ENCODE measurements around the gene GLYATL3. TPM values are rescaled to one million over a fixed set of nuclear protein-coding genes. Genes with fewer than 3 reads are reported as not detected.
"Not testable (repeated sequence)": the region's sequence is repeated elsewhere in the genome, so short reads cannot be mapped to it uniquely, and the experiment has no call there.

Gene GLYATL3
- total and polyA plus RNA-seq, 10 of the 15 experiments (the other 5 are each of a cell fraction or from before 2014, with no cell fraction given) = not detected

DNA sequence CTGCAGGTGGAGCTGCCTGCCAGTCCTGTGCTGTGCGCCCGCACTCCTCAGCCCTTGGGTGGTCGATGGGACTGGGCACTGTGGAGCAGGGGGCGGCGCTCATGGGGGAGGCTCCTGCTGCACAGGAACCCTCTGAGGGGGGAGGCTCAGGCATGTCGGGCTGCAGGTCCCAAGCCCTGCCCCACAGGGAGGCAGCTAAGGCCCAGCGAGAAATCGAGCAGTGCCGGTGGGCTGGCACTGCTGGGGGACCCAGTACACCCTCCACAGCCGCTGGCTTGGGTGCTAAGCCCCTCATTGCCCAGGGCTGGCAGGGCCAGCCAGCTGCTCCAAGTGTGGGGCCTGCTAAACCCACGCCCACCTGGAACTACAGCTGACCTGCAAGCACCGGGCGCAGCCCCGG is 16.3 kb upstream of the GLYATL3 start:
- H3K4me1 ChIP-seq (ENCODE audit: control insufficient read depth, insufficient read depth, low read length); H3K9ac ChIP-seq (ENCODE audit: control insufficient read depth, insufficient read depth, low read length); H3K36me3 ChIP-seq (ENCODE audit: control insufficient read depth in 2 of 2, insufficient read depth in 2 of 2, low read length in 1 of 2); H3K9me3 ChIP-seq (replicated peaks; ENCODE audit: control insufficient read depth, insufficient read depth, low read length); H2AFZ ChIP-seq (ENCODE audit: control insufficient read depth, low read depth, low read length); ATAC-seq; BruUV-seq (replicated peaks); in situ Hi-C loops (cut with MboI); H3K79me2 ChIP-seq (ENCODE audit: control insufficient read depth, insufficient read depth, low read length); FAIRE-seq; RAD21 ChIA-PET (ENCODE audit: unreplicated experiment); POLR2A ChIA-PET; SMC1A ChIA-PET (ENCODE audit: uncharacterized antibody, unreplicated experiment); H3K27ac ChIP-seq (ENCODE audit: control insufficient read depth, insufficient read depth); H3K4me3 ChIP-seq; H3K4me2 ChIP-seq (ENCODE audit: control insufficient read depth, insufficient read depth); CTCF ChIA-PET; DNase-seq (ENCODE audit: low read depth, low spot score); H3K27me3 ChIP-seq (replicated peaks in 1 of 2; ENCODE audit: control insufficient read depth in 2 of 2, insufficient read depth in 2 of 2, low read length in 1 of 2); H4K20me1 ChIP-seq (ENCODE audit: control insufficient read depth, insufficient read depth); intact Hi-C loops (cut with micrococcal nuclease; ENCODE audit: unreplicated experiment): not testable (repeated sequence)
- 100% methylated on average over 10 of the region's 14 CpGs for WGBS (ENCODE audit: insufficient coverage, insufficient replicate concordance, low lambda C conversion rate, missing lambda C conversion rate)

GRCh38 chr6:49490633-49491032 is 9.1 kb upstream of the GLYATL3 start:
- ChIA-PET RAD21 (ENCODE audit: unreplicated experiment) (no interaction called here), CTCF (no interaction called here), SMC1A (ENCODE audit: uncharacterized antibody, unreplicated experiment) (no interaction called here), POLR2A (no interaction called here)
- Histone ChIP-seq H3K79me2 (ENCODE audit: control insufficient read depth, insufficient read depth, low read length) (no peaks in the 10 kb centered on the region), H4K20me1 (ENCODE audit: control insufficient read depth, insufficient read depth) (no peaks in the 10 kb centered on the region), H3K27ac (ENCODE audit: control insufficient read depth, insufficient read depth) (no peak overlapping the region), H3K4me2 (ENCODE audit: control insufficient read depth, insufficient read depth) (no peak overlapping the region), H2AFZ (ENCODE audit: control insufficient read depth, low read depth, low read length) (no peak overlapping the region), H3K4me1 (ENCODE audit: control insufficient read depth, insufficient read depth, low read length) (no peaks in the 10 kb centered on the region), H3K36me3 (ENCODE audit: control insufficient read depth in 2 of 2, insufficient read depth in 2 of 2, low read length in 1 of 2) (peaks cover 0 to 4% of the 10 kb centered on the region in 2 experiments; a peak in 2 of 4 replicates), H3K27me3 (replicated peaks in 1 of 2; ENCODE audit: control insufficient read depth in 2 of 2, insufficient read depth in 2 of 2, low read length in 1 of 2) (no peaks in the 10 kb centered on the region), H3K9me3 (replicated peaks; ENCODE audit: control insufficient read depth, insufficient read depth, low read length) (no peaks in the 10 kb centered on the region), H3K4me3 (no peak overlapping the region), H3K9ac (ENCODE audit: control insufficient read depth, insufficient read depth, low read length) (no peak overlapping the region)
- 97% methylated on average over 4 of the region's 4 CpGs for WGBS (ENCODE audit: insufficient coverage, insufficient replicate concordance, low lambda C conversion rate, missing lambda C conversion rate)
- no peak for DNase-seq (ENCODE audit: low read depth, low spot score)
- in situ Hi-C loops (cut with MboI) = no loop called here
- intact Hi-C loops (cut with micrococcal nuclease; ENCODE audit: unreplicated experiment) = no loop called here
- no peak for ATAC-seq
- FAIRE-seq = no peak
- no TSS peak for BruUV-seq (replicated peaks)
- TF ChIP-seq FOXM1 (IDR thresholded peaks at IDR 0.05; ENCODE audit: low read depth, low read length) = no peak
- TF ChIP-seq STAT3 (IDR thresholded peaks at IDR 0.05; ENCODE audit: low read depth, low read length) = no peak
- TF ChIP-seq, protein P1, sequence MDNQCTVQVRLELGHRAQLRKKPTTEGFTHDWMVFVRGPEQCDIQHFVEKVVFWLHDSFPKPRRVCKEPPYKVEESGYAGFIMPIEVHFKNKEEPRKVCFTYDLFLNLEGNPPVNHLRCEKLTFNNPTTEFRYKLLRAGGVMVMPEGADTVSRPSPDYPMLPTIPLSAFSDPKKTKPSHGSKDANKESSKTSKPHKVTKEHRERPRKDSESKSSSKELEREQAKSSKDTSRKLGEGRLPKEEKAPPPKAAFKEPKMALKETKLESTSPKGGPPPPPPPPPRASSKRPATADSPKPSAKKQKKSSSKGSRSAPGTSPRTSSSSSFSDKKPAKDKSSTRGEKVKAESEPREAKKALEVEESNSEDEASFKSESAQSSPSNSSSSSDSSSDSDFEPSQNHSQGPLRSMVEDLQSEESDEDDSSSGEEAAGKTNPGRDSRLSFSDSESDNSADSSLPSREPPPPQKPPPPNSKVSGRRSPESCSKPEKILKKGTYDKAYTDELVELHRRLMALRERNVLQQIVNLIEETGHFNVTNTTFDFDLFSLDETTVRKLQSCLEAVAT (IDR thresholded peaks at IDR 0.05) = no peak
- TF ChIP-seq CREB1 (IDR thresholded peaks at IDR 0.05; ENCODE audit: low read depth) = no peak
- TF ChIP-seq, protein P2, sequence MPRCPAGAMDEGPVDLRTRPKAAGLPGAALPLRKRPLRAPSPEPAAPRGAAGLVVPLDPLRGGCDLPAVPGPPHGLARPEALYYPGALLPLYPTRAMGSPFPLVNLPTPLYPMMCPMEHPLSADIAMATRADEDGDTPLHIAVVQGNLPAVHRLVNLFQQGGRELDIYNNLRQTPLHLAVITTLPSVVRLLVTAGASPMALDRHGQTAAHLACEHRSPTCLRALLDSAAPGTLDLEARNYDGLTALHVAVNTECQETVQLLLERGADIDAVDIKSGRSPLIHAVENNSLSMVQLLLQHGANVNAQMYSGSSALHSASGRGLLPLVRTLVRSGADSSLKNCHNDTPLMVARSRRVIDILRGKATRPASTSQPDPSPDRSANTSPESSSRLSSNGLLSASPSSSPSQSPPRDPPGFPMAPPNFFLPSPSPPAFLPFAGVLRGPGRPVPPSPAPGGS (IDR thresholded peaks at IDR 0.05; ENCODE audit: borderline replicate concordance, insufficient read depth, low read depth, low read length, poor library complexity, severe bottlenecking) = no peak
- no peak for TF ChIP-seq EZH2 (IDR thresholded peaks at IDR 0.05; ENCODE audit: borderline replicate concordance, control insufficient read depth, low read depth, low read length)
- no peak for TF ChIP-seq EED (IDR thresholded peaks at IDR 0.05; ENCODE audit: low read depth)
- no peak for TF ChIP-seq NR2F1 (conservative IDR thresholded peaks at IDR 0.05)
- no peak for TF ChIP-seq CEBPZ (IDR thresholded peaks at IDR 0.05; ENCODE audit: low read depth, low read length)
- no peak for TF ChIP-seq RFX5 (IDR thresholded peaks at IDR 0.05; ENCODE audit: low read depth, low read length)
